Measurements from ENCODE around the gene SDHAF4.

- TF ChIP-seq, protein P1, sequence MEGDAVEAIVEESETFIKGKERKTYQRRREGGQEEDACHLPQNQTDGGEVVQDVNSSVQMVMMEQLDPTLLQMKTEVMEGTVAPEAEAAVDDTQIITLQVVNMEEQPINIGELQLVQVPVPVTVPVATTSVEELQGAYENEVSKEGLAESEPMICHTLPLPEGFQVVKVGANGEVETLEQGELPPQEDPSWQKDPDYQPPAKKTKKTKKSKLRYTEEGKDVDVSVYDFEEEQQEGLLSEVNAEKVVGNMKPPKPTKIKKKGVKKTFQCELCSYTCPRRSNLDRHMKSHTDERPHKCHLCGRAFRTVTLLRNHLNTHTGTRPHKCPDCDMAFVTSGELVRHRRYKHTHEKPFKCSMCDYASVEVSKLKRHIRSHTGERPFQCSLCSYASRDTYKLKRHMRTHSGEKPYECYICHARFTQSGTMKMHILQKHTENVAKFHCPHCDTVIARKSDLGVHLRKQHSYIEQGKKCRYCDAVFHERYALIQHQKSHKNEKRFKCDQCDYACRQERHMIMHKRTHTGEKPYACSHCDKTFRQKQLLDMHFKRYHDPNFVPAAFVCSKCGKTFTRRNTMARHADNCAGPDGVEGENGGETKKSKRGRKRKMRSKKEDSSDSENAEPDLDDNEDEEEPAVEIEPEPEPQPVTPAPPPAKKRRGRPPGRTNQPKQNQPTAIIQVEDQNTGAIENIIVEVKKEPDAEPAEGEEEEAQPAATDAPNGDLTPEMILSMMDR (IDR thresholded peaks at IDR 0.05), result no peak
- no peak for TF ChIP-seq POLR2A (IDR thresholded peaks at IDR 0.05)
Observed at GRCh38 chr6:70616728-70617260, 50.1 kb downstream of the SDHAF4 start.

Measured in body of pancreas (tissue), 4 donors.